Astrocyte of the spinal cord (primary cell): ENCODE measurements around the gene PPM1H.

ENCODE experiments used
- DNase-seq: peaks from one replicate; pipeline ENCODE4 v3.0.0; 2011; ENCODE audit warnings: low read depth, low spot score
- H3K4me3 ChIP-seq: 2 replicates; pipeline ENCODE4 v1.5.1; 2011; ENCODE audit warnings: low read depth, mild to moderate bottlenecking, low read length, moderate library complexity
- in situ Hi-C: cut with HindIII; loops from 2 replicates; pipeline ENCODE4 v1.10.0; 2017; ENCODE audit warnings: low sequenced_read_pairs
- TF ChIP-seq, protein P1 (sequence below): IDR thresholded peaks from 2 replicates; pipeline ENCODE4 v1.5.1; 2012; ENCODE audit warnings: low read depth, mild to moderate bottlenecking, low read length, inconsistent platforms

Gene PPM1H

DNA sequence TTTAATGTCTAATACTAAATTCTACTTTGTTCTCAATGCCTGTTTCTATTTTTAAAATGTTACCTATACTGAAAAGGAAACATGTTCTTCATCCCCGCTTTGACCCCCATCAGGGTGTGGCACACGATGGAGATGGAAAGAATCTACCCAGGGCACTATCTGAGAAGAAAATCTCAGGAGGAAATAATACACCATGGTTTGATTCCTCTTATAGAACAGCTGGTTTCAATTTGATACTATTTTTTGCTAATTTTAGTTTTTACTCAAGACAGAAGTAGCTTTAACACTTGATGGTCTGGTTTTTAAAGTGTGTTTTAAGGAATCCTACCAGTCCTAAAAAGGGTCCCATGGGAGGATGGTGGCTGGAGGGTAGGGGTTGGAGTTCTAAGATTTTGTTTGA is 56.7 kb downstream of the PPM1H start:
- H3K4me3 ChIP-seq, result no peak overlapping the region
- no peak for DNase-seq
- in situ Hi-C loops, result no loop called here
- TF ChIP-seq, protein P1, sequence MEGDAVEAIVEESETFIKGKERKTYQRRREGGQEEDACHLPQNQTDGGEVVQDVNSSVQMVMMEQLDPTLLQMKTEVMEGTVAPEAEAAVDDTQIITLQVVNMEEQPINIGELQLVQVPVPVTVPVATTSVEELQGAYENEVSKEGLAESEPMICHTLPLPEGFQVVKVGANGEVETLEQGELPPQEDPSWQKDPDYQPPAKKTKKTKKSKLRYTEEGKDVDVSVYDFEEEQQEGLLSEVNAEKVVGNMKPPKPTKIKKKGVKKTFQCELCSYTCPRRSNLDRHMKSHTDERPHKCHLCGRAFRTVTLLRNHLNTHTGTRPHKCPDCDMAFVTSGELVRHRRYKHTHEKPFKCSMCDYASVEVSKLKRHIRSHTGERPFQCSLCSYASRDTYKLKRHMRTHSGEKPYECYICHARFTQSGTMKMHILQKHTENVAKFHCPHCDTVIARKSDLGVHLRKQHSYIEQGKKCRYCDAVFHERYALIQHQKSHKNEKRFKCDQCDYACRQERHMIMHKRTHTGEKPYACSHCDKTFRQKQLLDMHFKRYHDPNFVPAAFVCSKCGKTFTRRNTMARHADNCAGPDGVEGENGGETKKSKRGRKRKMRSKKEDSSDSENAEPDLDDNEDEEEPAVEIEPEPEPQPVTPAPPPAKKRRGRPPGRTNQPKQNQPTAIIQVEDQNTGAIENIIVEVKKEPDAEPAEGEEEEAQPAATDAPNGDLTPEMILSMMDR, result no peak

DNA sequence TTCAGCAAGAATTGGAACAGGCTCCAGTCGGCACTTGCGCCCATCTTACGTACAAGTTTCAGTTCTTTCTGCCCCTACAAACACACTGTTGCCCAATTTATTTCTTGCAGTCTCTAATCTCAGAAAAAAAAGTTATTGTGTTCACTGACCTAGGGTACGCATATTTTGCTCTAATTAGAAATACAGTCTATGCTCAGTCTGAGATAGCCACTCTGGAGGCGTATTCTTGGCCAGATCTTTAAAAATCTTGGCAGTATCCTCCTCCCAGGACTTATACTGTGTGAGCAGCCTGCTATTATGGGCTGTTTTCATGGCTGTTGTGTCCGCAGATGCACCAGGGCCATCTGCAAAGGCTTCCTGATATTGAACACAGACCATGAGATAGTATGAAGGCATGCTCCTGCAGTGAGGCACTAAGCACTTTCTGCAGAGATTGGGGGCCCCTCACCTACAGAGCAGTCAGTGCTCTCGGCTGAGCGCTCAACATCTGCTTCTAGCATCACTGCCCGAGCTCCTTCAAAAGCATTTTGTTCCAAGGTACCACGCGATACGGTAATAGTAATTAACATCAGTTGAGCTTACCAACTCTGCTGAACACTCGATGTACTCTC is 57.9 kb downstream of the PPM1H start:
- TF ChIP-seq, protein P1, result no peak
- H3K4me3 ChIP-seq, result no peak overlapping the region
- no peak for DNase-seq
- in situ Hi-C loops, result no loop called here

DNA sequence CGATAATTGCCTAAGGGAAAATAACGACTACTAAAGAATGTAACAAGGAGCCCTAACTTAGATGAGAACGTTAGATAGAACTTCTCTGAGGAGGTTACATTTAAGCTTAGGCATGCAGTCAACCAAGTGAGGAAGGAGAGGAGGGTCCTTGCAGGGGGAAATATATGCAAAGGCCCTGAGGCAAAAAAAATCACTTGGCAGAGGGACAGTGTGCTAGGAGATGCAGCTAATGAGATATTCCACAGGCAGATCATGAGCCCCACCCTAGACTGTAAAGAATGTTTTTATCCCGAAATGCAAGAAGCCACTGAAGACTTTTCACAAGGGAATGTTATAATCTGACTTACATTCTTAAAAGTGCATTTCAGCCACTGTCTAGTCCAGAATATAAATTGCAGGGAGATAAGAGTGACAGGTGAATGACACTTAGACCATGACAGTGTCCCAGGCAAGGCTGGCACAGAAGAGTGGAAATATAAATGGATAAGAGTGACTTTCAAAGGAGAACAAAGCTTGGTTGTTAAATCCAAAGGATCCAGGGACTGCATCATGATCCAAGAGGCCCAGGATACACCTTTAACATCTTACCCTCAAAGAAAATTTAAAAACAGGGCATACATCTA is 61.0 kb downstream of the PPM1H start:
- in situ Hi-C loops, result no loop called here
- no peak overlapping the region for H3K4me3 ChIP-seq
- TF ChIP-seq, protein P1, result no peak
- DNase-seq, result no peak

DNA sequence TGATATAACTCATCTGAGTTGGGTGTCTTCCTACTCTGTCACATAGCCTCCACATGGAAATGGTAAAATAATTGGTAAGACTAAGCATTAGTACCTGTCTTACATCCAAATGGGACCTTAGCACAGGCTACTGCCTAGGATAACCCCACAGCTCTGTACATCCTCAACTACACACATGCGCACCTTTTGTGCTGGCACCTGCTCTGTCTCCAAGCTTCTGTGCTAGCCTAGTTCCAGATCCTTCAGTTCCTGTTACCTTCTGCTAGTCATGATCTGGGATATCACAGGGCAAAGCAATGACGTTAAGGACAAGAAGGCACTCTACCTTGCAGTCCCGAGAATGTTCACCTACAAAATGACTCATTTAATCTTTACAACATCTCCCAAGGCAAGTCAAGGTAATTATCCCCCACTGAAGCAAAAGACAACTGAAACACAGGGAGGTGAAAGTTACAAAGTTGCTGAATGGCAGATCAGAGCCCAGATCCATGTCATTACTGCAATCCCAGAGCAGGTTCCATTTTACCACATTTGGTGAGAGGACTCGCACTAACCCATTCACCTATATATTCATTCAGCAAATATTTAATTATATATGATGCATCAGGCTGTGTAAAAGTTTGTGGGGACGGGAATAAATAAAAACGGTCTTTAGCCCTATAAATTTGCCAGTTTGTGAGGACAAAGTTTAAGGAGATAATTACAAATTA is 61.7 kb downstream of the PPM1H start:
- DNase-seq, result no peak
- in situ Hi-C loops, result no loop called here
- H3K4me3 ChIP-seq, result no peak overlapping the region
- TF ChIP-seq, protein P1, result no peak

DNA sequence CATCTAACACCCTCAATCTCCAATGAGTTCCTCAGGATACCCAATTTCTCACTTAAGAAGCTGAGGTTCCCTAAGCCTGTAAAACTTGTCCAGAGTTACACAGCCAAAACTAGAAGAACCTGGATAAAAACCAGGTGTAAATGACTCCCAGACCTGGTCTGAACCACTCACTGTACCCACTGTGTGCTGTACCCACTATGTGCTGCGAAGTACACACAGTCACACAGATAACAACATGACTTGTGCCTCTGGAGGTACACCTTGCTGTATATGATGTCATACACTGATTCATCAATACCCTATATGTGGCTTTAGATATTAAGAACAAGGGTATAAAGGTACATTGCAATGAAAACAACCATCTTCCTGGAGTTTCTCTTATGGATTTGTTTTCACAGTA is 66.1 kb downstream of the PPM1H start:
- in situ Hi-C loops, result no loop called here
- TF ChIP-seq, protein P1, result no peak
- DNase-seq, result no peak
- H3K4me3 ChIP-seq, result no peak overlapping the region

DNA sequence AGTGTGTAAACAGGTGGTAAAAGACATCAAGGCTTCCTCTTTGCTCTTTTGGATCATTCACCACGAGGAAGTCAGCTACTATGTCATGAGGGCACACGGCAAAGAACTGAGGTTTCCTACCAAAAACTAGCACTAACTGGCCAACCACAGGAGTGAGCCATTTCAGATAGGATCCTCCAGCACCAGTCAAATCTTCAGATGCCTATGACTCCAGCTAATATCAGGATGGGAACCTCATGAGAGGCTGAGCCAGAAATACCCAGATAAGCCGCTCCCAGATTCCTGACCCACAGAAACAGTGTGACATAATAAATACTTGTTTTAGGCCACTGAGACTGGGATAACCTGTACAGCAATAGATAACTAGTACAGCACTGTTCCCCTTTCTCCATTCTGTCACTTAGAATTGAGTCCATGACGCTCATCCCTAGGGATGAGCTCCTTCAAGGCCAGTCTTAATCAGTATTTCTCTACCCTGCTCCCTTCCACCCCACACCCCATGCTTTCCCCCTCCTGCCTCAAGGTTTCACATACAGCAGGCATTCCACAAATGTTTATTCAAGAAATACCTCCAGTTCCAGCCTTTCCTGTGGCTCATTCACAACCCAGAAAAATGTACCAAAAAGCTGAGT is 68.4 kb downstream of the PPM1H start:
- DNase-seq, result peak; percentile 78
- H3K4me3 ChIP-seq, result no peak overlapping the region
- TF ChIP-seq, protein P1, result no peak
- in situ Hi-C loops, result no loop called here
